ENCODE measurements around the gene RTP5.
"Not testable (repeated sequence)": the region's sequence is repeated elsewhere in the genome, so short reads cannot be mapped to it uniquely, and the experiment has no call there.

RTP5 gene

GRCh38 chr2:241869087-241869961 lies at the start of gene RTP5:
Gene RTP5, plus strand, starts transcription at chr2:241869729. Its CDS starts 28 bp downstream, at chr2:241869757.
- DNase-seq (ENCODE audit: low read depth, low spot score) = no peak

GRCh38 chr2:241819947-241820624 lies 49.4 kb upstream of the RTP5 start:
- DNase-seq (ENCODE audit: low read depth, low spot score) = not testable (repeated sequence)

- DNase-seq (ENCODE audit: low read depth, low spot score) = no peak
Observed at GRCh38 chr2:241820625-241821384, 48.7 kb upstream of the RTP5 start.

GRCh38 chr2:241821460-241822263 lies 47.9 kb upstream of the RTP5 start:
- DNase-seq (ENCODE audit: low read depth, low spot score) = no peak

GRCh38 chr2:241822264-241822623 lies 47.3 kb upstream of the RTP5 start:
- no peak for DNase-seq (ENCODE audit: low read depth, low spot score)

GRCh38 chr2:241823531-241824437 lies 45.7 kb upstream of the RTP5 start:
- not testable (repeated sequence) for DNase-seq (ENCODE audit: low read depth, low spot score)

- no peak for DNase-seq (ENCODE audit: low read depth, low spot score)
Observed at GRCh38 chr2:241827394-241827793, 42.1 kb upstream of the RTP5 start.

- DNase-seq (ENCODE audit: low read depth, low spot score) = no peak
Observed at GRCh38 chr2:241833101-241833663, 36.3 kb upstream of the RTP5 start.

- DNase-seq (ENCODE audit: low read depth, low spot score) = not testable (repeated sequence)
Observed at GRCh38 chr2:241833756-241834526, 35.6 kb upstream of the RTP5 start.

GRCh38 chr2:241834527-241835210 lies 34.9 kb upstream of the RTP5 start:
- DNase-seq (ENCODE audit: low read depth, low spot score) = no peak

- no peak for DNase-seq (ENCODE audit: low read depth, low spot score)
Observed at GRCh38 chr2:241835611-241836010, 33.9 kb upstream of the RTP5 start.

GRCh38 chr2:241836292-241836691 lies 33.2 kb upstream of the RTP5 start:
- DNase-seq (ENCODE audit: low read depth, low spot score) = no peak

GRCh38 chr2:241837197-241837965 lies 32.1 kb upstream of the RTP5 start:
- DNase-seq (ENCODE audit: low read depth, low spot score) = no peak

GRCh38 chr2:241841181-241842066 lies 28.1 kb upstream of the RTP5 start:
- DNase-seq (ENCODE audit: low read depth, low spot score) = no peak

- no peak for DNase-seq (ENCODE audit: low read depth, low spot score)
Observed at GRCh38 chr2:241842067-241842415, 27.5 kb upstream of the RTP5 start.

- DNase-seq (ENCODE audit: low read depth, low spot score) = no peak
Observed at GRCh38 chr2:241842620-241843211, 26.8 kb upstream of the RTP5 start.
